H9 (cell line): Measurements from ENCODE around the gene UFM1. TPM values are rescaled to one million over a fixed set of nuclear protein-coding genes. Genes with fewer than 3 reads are reported as not detected.

Source experiments
- DNase-seq: peaks from one replicate; pipeline ENCODE4 v3.0.0-alpha.2; 2017
- H2AFZ ChIP-seq: one replicate; pipeline ENCODE4 v1.6.1; 2013; ENCODE audit warnings: mild to moderate bottlenecking, low read length, control low read depth, moderate library complexity
- H2AK5ac ChIP-seq: 2 replicates; pipeline ENCODE4 v1.6.1; 2013; ENCODE audit warnings: low read length, control low read depth, mixed read lengths; ENCODE audit not compliant: insufficient read length
- H2BK120ac ChIP-seq: one replicate; pipeline ENCODE4 v1.6.1; 2013; ENCODE audit warnings: low read depth, mild to moderate bottlenecking, low read length, control low read depth, inconsistent platforms; ENCODE audit not compliant: poor library complexity, severe bottlenecking
- H2BK12ac ChIP-seq: 2 replicates; pipeline ENCODE4 v1.6.1; 2013; ENCODE audit warnings: low read length, control low read depth, mixed read lengths, low read depth; ENCODE audit not compliant: insufficient read length
- H2BK15ac ChIP-seq: 2 replicates; pipeline ENCODE4 v1.6.1; 2013; ENCODE audit warnings: low read depth, low read length, control low read depth
- H2BK20ac ChIP-seq: one replicate; pipeline ENCODE4 v1.6.1; 2013; ENCODE audit warnings: low read depth, mild to moderate bottlenecking, low read length, control low read depth, inconsistent platforms; ENCODE audit not compliant: poor library complexity, severe bottlenecking
- H2BK5ac ChIP-seq: 2 replicates; pipeline ENCODE4 v1.6.1; 2013; ENCODE audit warnings: low read length, control low read depth, mixed read lengths; ENCODE audit not compliant: insufficient read length
- H3K14ac ChIP-seq: 2 replicates; pipeline ENCODE4 v1.6.1; 2013; ENCODE audit warnings: low read length, control low read depth; ENCODE audit not compliant: insufficient read depth
- H3K18ac ChIP-seq: 2 replicates; pipeline ENCODE4 v1.6.1; 2013; ENCODE audit warnings: low read depth, mild to moderate bottlenecking, mixed read lengths, low read length, control low read depth; ENCODE audit not compliant: insufficient read length
- H3K23ac ChIP-seq: 2 replicates; pipeline ENCODE4 v1.6.1; 2013; ENCODE audit warnings: low read length, control low read depth, mixed read lengths, low read depth; ENCODE audit not compliant: insufficient read length
- H3K23me2 ChIP-seq: 2 replicates; pipeline ENCODE4 v1.6.1; 2013; ENCODE audit warnings: low read depth, mild to moderate bottlenecking, mixed read lengths, low read length, control low read depth; ENCODE audit not compliant: insufficient read length, poor library complexity, severe bottlenecking
- H3K27ac ChIP-seq: 2 replicates; pipeline ENCODE4 v1.5.1; 2013; ENCODE audit warnings: low read length, control low read depth, mixed read lengths, low read depth; ENCODE audit not compliant: insufficient read length
- H3K27me3 ChIP-seq: 2 replicates; pipeline ENCODE4 v1.6.1; 2013; ENCODE audit warnings: low read length, control low read depth, inconsistent platforms; ENCODE audit not compliant: insufficient read depth
- H3K4ac ChIP-seq: 2 replicates; pipeline ENCODE4 v1.6.1; 2013; ENCODE audit warnings: low read depth, mild to moderate bottlenecking, control low read depth, inconsistent platforms, low read length, moderate library complexity
- H3K4me1 ChIP-seq: 2 replicates; pipeline ENCODE4 v1.6.1; 2013; ENCODE audit warnings: low read length, control low read depth, inconsistent platforms; ENCODE audit not compliant: insufficient read depth
- H3K4me2 ChIP-seq: 2 replicates; pipeline ENCODE4 v1.6.1; 2013; ENCODE audit warnings: low read length, control low read depth, mixed read lengths; ENCODE audit not compliant: insufficient read length, insufficient read depth
- H3K56ac ChIP-seq: 2 replicates; pipeline ENCODE4 v1.6.1; 2013; ENCODE audit warnings: low read depth, mild to moderate bottlenecking, mixed read lengths, low read length, control low read depth; ENCODE audit not compliant: insufficient read length
- H3K79me1 ChIP-seq: 2 replicates; pipeline ENCODE4 v1.6.1; 2013; ENCODE audit warnings: low read depth, mild to moderate bottlenecking, moderate library complexity, low read length, control low read depth, inconsistent platforms; ENCODE audit not compliant: insufficient read depth, poor library complexity, severe bottlenecking
- H3K79me2 ChIP-seq: 2 replicates; pipeline ENCODE4 v1.6.1; 2013; ENCODE audit warnings: low read length, control low read depth, inconsistent platforms; ENCODE audit not compliant: insufficient read depth
- H3K9ac ChIP-seq: 2 replicates; pipeline ENCODE4 v1.6.1; 2013; ENCODE audit warnings: low read length, control low read depth, mixed read lengths; ENCODE audit not compliant: insufficient read length; ENCODE audit errors: extremely low read depth
- H3K9me3 ChIP-seq: one replicate; pipeline ENCODE4 v1.6.1; 2013; ENCODE audit warnings: low read depth, low read length, inconsistent platforms; ENCODE audit not compliant: control insufficient read depth
- H3T11ph ChIP-seq: one replicate; pipeline ENCODE4 v1.6.1; 2013; ENCODE audit warnings: mild to moderate bottlenecking, low read length, control low read depth, inconsistent platforms
- H4K20me1 ChIP-seq: one replicate; pipeline ENCODE4 v1.6.1; 2013; ENCODE audit not compliant: control insufficient read depth, insufficient read length, insufficient read depth
- H4K5ac ChIP-seq: 2 replicates; pipeline ENCODE4 v1.6.1; 2013; ENCODE audit warnings: low read depth, mild to moderate bottlenecking, mixed read lengths, low read length, control low read depth; ENCODE audit not compliant: insufficient read length
- H4K8ac ChIP-seq: replicated peaks from 2 replicates; pipeline ENCODE4 v1.6.1; 2013; ENCODE audit warnings: low read length, control low read depth, mixed read lengths, low read depth; ENCODE audit not compliant: insufficient read length
- H4K91ac ChIP-seq: 2 replicates; pipeline ENCODE4 v1.6.1; 2013; ENCODE audit warnings: low read depth, mild to moderate bottlenecking, moderate library complexity, mixed read lengths, low read length, control low read depth; ENCODE audit not compliant: insufficient read length
- H3K27ac Mint-ChIP-seq, 3 experiments: 2 replicates in 2 of 3; 3 replicates in 1 of 3; pipeline ENCODE4 v1.8.0; 2020 to 2021; ENCODE audit warnings: mixed read lengths in 3 of 3, mild to moderate bottlenecking in 1 of 3, moderate library complexity in 1 of 3
- H3K27me3 Mint-ChIP-seq: 2 replicates; pipeline ENCODE4 v1.8.0; 2021; ENCODE audit warnings: low read depth, mild to moderate bottlenecking, moderate library complexity, mixed read lengths
- H3K36me3 Mint-ChIP-seq, 3 experiments: 2 replicates in 2 of 3; 3 replicates in 1 of 3; pipeline ENCODE4 v1.8.0; 2020 to 2021; ENCODE audit warnings: low read depth in 3 of 3, mixed read lengths in 3 of 3; ENCODE audit not compliant: insufficient read depth in 1 of 3
- H3K4me1 Mint-ChIP-seq, 2 experiments: 2 replicates each; pipeline ENCODE4 v1.8.0; 2020; ENCODE audit warnings: mixed read lengths in 2 of 2
- H3K4me3 Mint-ChIP-seq, 2 experiments: 2 replicates in 1 of 2; 3 replicates in 1 of 2; pipeline ENCODE4 v1.8.0; 2020 to 2021; ENCODE audit warnings: mild to moderate bottlenecking in 2 of 2, mixed read lengths in 2 of 2, moderate library complexity in 1 of 2
- H3K9me3 Mint-ChIP-seq, 2 experiments: 2 replicates in 1 of 2; 3 replicates in 1 of 2; pipeline ENCODE4 v1.8.0; 2020; ENCODE audit warnings: mild to moderate bottlenecking in 2 of 2, mixed read lengths in 2 of 2, moderate library complexity in 1 of 2
- WGBS: extraction: QIAGEN DNeasy Blood & Tissue Kit; methylation state at CpG from one replicate; pipeline ENCODE4 v1.1.7; 2013; ENCODE audit warnings: missing lambda C conversion rate, low lambda C conversion rate, mixed read lengths; ENCODE audit not compliant: insufficient read length; ENCODE audit errors: extremely low coverage; 5-methylcytosine and 5-hydroxymethylcytosine counted together
- total RNA-seq: library from RNA; stranded (reverse); gene quantifications from 2 replicates; pipeline ENCODE4 v1.2.1, GENCODE V29; 2021
- TF ChIP-seq, protein P1 (sequence below): fragments of 200-600 bp; sonication (generic); conservative IDR thresholded peaks from 3 replicates; pipeline ENCODE4 v1.8.0; 2021; ENCODE audit warnings: antibody characterized with exemption, mild to moderate bottlenecking

The UFM1 gene
- total RNA-seq, 1 experiment from 2014 or later = 57.3 TPM

DNA sequence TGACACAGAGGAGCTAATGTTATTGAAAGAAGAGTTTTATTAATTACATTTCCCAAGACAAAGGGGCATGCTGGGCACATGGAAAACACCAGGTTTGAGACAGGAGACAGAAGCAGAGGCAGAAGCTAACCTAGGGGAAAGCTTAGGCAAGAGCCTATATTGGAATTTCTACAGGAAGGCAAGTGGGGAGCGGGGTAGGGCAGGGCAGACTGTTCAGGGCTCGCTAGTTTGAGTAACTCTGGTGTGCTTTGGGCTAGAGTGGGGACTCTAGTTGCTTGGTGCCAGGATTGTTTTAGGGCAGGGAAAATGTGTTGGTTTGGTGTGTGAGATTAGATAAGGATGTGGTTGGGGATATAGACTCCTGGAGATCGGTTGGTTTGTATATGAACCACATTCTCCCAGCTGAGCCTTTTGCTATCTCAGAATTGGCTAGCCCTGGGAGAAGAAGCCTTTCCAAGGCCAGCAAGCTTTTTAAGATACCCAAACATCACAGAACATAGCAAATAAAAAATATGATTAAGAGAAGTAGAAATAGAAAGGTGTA lies 8.4 kb upstream of the UFM1 start:
- WGBS = no CpG with 5 or more reads among the region's 3 CpGs

More for the DNA sequence above, 8.4 kb upstream of the UFM1 start:
- H2AFZ ChIP-seq = no peak overlapping the region
- H3K4me2 ChIP-seq = no peak overlapping the region
- H3K9me3 Mint-ChIP-seq = no peaks in the 10 kb centered on the region
- no peak overlapping the region for H3K4me3 Mint-ChIP-seq
- H3K27me3 ChIP-seq = no peaks in the 10 kb centered on the region
- H3K4ac ChIP-seq = no peak overlapping the region
- H3K27ac ChIP-seq = no peak overlapping the region
- H2BK5ac ChIP-seq = no peak overlapping the region
- no peak overlapping the region for H3K9ac ChIP-seq
- H3K79me2 ChIP-seq = no peaks in the 10 kb centered on the region
- no peak overlapping the region for H3T11ph ChIP-seq
- H4K8ac ChIP-seq = no peak overlapping the region
- no peaks in the 10 kb centered on the region for H3K79me1 ChIP-seq
- peaks cover 22 to 40% of the 10 kb centered on the region in 2 experiments for H3K4me1 Mint-ChIP-seq
- H2BK12ac ChIP-seq = no peak overlapping the region
- no peak overlapping the region for H3K56ac ChIP-seq
- no peak overlapping the region for H2BK20ac ChIP-seq
- no peaks in the 10 kb centered on the region for H4K20me1 ChIP-seq
- no peak for DNase-seq
- H3K23me2 ChIP-seq = no peaks in the 10 kb centered on the region
- no peak overlapping the region for H2AK5ac ChIP-seq
- H3K36me3 Mint-ChIP-seq = no peaks in the 10 kb centered on the region; a peak in 1 of 7 replicates
- no peaks in the 10 kb centered on the region for H3K27me3 Mint-ChIP-seq
- H3K23ac ChIP-seq = no peak overlapping the region
- peak overlapping the region in 1 of 3 experiments; percentile 35; a peak in 2 of 7 replicates for H3K27ac Mint-ChIP-seq
- H4K91ac ChIP-seq = no peak overlapping the region
- H2BK15ac ChIP-seq = no peak overlapping the region
- H2BK120ac ChIP-seq = no peak overlapping the region
- H3K18ac ChIP-seq = no peak overlapping the region
- H3K14ac ChIP-seq = no peak overlapping the region
- no peaks in the 10 kb centered on the region for H3K9me3 ChIP-seq
- H3K4me1 ChIP-seq = peaks cover 2% of the 10 kb centered on the region; the same call in 1 of the 2 replicates
- TF ChIP-seq, protein P1, sequence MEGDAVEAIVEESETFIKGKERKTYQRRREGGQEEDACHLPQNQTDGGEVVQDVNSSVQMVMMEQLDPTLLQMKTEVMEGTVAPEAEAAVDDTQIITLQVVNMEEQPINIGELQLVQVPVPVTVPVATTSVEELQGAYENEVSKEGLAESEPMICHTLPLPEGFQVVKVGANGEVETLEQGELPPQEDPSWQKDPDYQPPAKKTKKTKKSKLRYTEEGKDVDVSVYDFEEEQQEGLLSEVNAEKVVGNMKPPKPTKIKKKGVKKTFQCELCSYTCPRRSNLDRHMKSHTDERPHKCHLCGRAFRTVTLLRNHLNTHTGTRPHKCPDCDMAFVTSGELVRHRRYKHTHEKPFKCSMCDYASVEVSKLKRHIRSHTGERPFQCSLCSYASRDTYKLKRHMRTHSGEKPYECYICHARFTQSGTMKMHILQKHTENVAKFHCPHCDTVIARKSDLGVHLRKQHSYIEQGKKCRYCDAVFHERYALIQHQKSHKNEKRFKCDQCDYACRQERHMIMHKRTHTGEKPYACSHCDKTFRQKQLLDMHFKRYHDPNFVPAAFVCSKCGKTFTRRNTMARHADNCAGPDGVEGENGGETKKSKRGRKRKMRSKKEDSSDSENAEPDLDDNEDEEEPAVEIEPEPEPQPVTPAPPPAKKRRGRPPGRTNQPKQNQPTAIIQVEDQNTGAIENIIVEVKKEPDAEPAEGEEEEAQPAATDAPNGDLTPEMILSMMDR = no peak
- H4K5ac ChIP-seq = no peak overlapping the region
